Measurements from ENCODE around the gene HOXC13. TPM values are rescaled to one million over a fixed set of nuclear protein-coding genes. Genes with fewer than 3 reads are reported as not detected.

The HOXC13 gene
- total RNA-seq (2021), result 0.09 TPM in 1 of 3 replicates, not detected in the others
- Bru-seq, nascent RNA, result percentile 9 among the genes with signal in this experiment
- long read RNA-seq, experiment 1, result 0 reads
- long read RNA-seq, experiment 2, result 0 reads
- long read RNA-seq, experiment 3, result 0 reads

- DNase-seq (ENCODE audit: low spot score) (peak; percentile 99), ATAC-seq (peak; percentile 85)
- ChIA-PET POLR2A (interaction anchor here (0.6 to 1.4 kb wide), 4 partner anchors 13 to 244 kb away, joined by 3 to 4 read pairs (median 4); no protein-coding TSS in a partner anchor), CTCF (interaction anchor here (0.7 to 2.7 kb wide), 7 partner anchors 23 to 236 kb away, joined by 3 to 7 read pairs (median 5); partner anchors contain the start of gene HOXC5)
- Mint-ChIP-seq H3K9me3 (no peaks in the 10 kb centered on the region), H3K27ac (no peak within 1 kb of the TSS), H3K27me3 (ENCODE audit: low read depth) (peaks cover 99% of the 10 kb centered on the region), H3K36me3 (no peaks in the 10 kb centered on the region), H3K4me1 (peaks cover 21% of the 10 kb centered on the region), H3K4me3 (peak within 1 kb of the TSS; percentile 53)
- TF ChIP-seq ATF1 (CRISPR knock-in tag; IDR thresholded peaks at IDR 0.05) (no peak), ZNF671 (CRISPR knock-in tag; IDR thresholded peaks at IDR 0.05) (no peak), AR (CRISPR knock-in tag; IDR thresholded peaks at IDR 0.05) (no peak), MAX (CRISPR knock-in tag; IDR thresholded peaks at IDR 0.05) (peak; percentile 61; the same call in 1 of the 2 replicates), ZNF263 (CRISPR knock-in tag; IDR thresholded peaks at IDR 0.05; ENCODE audit: low read depth) (no peak), RELA (CRISPR knock-in tag; IDR thresholded peaks at IDR 0.05; ENCODE audit: borderline replicate concordance) (no peak), PRDM15 (CRISPR knock-in tag; IDR thresholded peaks at IDR 0.05) (no peak), FOXP1 (CRISPR knock-in tag; IDR thresholded peaks at IDR 0.05; ENCODE audit: borderline replicate concordance) (no peak), ERG (CRISPR knock-in tag; IDR thresholded peaks at IDR 0.05) (no peak), ZNF232 (CRISPR knock-in tag; IDR thresholded peaks at IDR 0.05) (no peak), FOXK1 (CRISPR knock-in tag; IDR thresholded peaks at IDR 0.05) (no peak), ZNF512 (CRISPR knock-in tag; IDR thresholded peaks at IDR 0.05; ENCODE audit: borderline replicate concordance) (no peak), SMAD3 (CRISPR knock-in tag; IDR thresholded peaks at IDR 0.05; ENCODE audit: borderline replicate concordance) (no peak), JUN (CRISPR knock-in tag; IDR thresholded peaks at IDR 0.05) (no peak), ARID4B (CRISPR knock-in tag; IDR thresholded peaks at IDR 0.05; ENCODE audit: borderline replicate concordance) (no peak), USF2 (CRISPR knock-in tag; IDR thresholded peaks at IDR 0.05) (peak; percentile 98), E2F4 (CRISPR knock-in tag; IDR thresholded peaks at IDR 0.05; ENCODE audit: borderline replicate concordance, low read depth) (no peak)
These were observed at the start of gene HOXC13 for GRCh38 chr12:53938326-53939140. Gene HOXC13 (plus strand): TSS chr12:53938831. CDS start chr12:53938907, 76 bp downstream.
